GM18873 (cell line): ENCODE measurements around the gene WDR6.

Source experiments
- ATAC-seq: cut with Tn5 transposase; IDR thresholded peaks from one replicate; pipeline ENCODE4 v1.9.1; 2021; ENCODE audit warnings: mild to moderate bottlenecking, moderate library complexity, moderate number of reproducible peaks; ENCODE audit not compliant: unreplicated experiment, low FRiP score

WDR6 gene

DNA sequence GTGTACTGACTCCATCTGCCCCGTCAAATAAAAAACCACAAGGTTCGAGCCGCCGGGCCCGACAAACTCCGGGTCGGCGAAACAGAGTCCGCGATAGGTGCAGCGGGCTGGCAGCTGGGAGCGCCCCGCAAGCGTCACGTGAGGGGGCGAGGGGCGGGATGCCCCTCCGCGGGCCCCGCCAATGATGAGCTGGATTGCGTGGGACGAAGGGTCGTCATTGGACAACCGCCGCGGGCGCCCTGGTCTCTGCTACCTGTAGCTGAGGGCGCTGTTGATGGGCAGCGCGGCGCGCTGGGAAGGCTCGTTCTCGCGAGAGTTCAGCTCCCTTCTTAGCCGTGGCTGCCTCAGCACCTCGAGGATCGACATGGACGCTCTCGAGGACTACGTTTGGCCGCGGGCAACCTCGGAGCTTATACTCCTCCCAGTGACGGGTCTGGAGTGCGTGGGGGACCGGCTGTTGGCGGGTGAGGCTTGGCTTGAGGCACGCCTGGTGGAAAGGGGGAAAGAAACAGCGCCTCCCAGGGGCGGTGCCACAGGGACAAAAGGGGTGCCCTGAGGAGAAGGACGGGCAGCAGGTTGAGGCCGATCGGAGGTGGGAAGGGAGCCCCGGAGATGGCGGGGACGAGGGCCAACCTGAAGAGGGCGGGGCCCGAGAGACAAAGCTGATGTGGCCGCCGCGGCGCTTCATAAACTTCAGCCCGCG, at the start of gene WDR6:
TSS of gene WDR6 (plus strand) at position 324 of the 703 bp plus-strand sequence. CDS start at position 365, 41 bp downstream.
- peak; percentile 81 for ATAC-seq

- ATAC-seq: no peak
These were observed 46.3 kb upstream of the WDR6 start for GRCh38 chr3:48960841-48961413.

GRCh38 chr3:48962340-48962739, 44.9 kb upstream of the WDR6 start:
- ATAC-seq: no peak

DNA sequence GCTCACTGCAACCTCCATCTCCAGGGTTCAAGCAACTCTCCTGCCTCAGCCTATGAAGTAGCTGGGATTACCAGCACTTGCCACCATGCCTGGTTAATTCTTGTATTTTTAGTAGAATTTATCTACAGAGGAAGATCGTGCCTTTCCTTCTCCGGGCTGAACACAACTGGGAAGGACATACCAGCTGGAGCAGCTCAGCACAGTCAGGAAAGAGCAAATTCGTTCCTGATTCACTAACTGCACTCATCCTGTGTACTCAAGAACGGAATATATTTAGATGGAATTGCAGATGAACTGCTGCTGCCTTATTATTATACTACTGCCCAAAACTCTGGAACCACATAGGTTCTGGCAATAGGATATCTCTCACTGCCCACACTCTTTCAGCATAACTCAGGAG, 44.3 kb upstream of the WDR6 start:
- no peak for ATAC-seq

- ATAC-seq: no peak
These were observed 43.6 kb upstream of the WDR6 start for GRCh38 chr3:48963591-48963990.

GRCh38 chr3:48966367-48966766, 40.8 kb upstream of the WDR6 start:
- no peak for ATAC-seq

GRCh38 chr3:48966876-48967361, 40.3 kb upstream of the WDR6 start:
- no peak for ATAC-seq

DNA sequence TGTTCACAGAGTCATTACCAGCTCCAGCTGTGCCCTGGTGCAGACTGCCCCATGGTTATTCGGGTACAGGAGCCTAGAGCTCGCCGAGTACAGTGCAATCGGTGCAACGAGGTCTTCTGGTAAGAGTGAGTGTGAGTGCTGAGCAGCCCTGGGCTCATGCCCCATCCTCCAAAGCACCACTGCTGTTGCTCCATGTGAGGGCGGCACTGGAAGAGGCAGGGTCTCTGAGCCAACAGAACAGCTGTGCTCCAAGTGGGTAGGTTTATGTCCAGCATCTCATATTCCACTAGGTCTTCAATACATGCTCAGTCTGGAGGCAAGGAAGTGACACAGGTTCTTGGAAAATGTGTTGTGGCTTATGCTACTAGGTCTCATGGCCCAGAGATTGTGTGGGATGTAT, 36.6 kb upstream of the WDR6 start:
- ATAC-seq: no peak

DNA sequence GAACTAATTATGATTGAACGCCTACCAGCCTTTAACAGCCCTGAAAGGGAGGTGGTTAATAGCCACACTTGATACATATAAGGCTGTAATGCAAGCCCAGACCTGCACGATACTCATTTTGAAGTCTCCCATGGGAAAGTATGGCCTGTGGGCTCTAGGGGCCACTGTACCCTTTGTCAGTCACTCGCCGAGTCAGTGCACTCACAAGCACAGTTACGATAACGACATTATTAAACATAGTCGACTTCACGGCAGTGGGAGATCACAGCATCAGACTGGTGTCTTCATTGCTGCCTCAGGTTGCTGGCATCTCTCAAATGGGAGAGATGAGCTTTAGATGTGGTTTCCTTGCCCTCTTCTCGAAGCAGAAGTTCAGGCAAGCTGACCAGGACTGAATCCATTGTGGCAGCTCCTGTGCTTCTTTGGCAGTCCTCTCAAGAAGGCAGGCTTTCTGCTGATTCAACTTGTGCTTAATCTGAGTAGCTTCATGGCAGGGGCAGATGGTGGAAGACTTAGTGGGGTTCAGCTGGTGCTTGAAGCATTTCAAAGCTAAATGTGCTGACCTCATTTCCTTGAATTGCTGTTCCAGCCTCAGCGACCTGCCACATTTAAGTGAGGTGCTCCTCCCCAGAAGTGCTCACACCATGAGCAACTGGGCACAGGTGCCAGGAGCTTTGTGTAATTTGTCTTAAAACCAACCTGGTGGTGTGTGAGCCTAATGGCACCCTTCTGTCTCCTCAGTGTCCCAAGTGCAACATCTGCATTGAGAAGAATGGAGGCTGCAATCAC, 32.9 kb upstream of the WDR6 start:
- no peak for ATAC-seq

- ATAC-seq: no peak
These were observed 27.7 kb upstream of the WDR6 start for GRCh38 chr3:48979451-48979850.

DNA sequence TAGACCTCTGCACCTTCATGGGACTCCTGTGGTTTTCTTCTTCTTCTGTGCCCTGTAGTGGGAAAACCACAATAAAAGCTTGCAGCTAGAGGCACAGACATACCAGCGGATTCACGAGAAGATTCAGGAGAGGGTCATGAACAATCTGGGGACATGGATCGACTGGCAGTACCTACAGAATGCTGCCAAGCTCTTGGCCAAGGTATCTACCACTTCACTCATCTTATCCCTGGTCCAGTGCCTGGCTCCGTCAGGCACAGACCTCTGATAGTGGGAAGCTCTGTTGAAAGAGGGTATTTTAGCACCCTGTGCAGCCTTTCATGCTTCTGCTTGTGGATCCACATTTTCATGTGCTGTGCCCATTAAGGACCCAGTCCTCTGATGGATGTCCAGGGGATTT, 26.9 kb upstream of the WDR6 start:
- ATAC-seq: no peak

DNA sequence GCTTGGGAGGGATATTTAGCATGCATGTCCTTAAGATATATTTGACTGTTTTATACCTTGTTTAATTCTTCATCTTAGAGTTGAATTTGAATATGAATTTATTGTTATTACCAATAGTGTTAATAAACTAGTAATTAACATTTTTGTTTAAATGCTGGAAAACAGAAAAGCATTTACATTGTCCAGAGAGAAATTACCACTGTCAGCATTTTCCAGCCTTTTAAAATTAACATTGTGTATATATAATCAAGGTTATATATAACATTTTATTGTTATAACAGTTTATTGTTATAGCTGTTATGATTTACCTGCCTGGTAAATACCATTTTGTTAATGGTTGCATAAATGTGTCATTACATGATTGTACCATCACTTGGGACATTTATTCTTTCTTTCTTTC, 25.2 kb upstream of the WDR6 start:
- no peak for ATAC-seq

GRCh38 chr3:48982686-48983085, 24.5 kb upstream of the WDR6 start:
- ATAC-seq: no peak

- ATAC-seq: no peak
These were observed 24.1 kb upstream of the WDR6 start for GRCh38 chr3:48983096-48983495.

DNA sequence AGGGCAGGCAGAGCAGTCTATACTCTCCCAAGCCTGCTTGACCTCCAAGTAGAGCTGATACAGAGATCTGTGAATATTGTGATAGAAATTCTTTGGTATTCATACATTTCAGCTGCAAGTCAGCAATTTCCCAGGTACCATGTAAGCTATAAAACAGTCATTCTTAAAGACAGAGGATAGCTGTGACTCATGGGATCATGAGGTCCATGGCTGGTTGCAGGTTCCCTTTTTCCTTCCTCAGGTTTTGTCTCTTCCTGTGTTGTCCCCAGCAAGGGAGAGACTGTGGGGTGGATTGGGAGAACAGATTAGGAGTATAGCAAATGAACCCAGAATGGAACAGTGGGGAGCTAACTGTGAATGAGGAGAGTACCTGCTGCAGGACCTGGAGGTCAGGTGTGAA, 22.5 kb upstream of the WDR6 start:
- no peak for ATAC-seq

- ATAC-seq: no peak
These were observed 21.3 kb upstream of the WDR6 start for GRCh38 chr3:48985831-48986376.

GRCh38 chr3:48989126-48989795, 17.9 kb upstream of the WDR6 start:
- no peak for ATAC-seq

- ATAC-seq: peak; percentile 45
These were observed 17.2 kb upstream of the WDR6 start, which contains the start of gene P4HTM for GRCh38 chr3:48989796-48990635. Gene P4HTM, plus strand, starts transcription at chr3:48990241. Its CDS starts 16 bp downstream, at chr3:48990257.

DNA sequence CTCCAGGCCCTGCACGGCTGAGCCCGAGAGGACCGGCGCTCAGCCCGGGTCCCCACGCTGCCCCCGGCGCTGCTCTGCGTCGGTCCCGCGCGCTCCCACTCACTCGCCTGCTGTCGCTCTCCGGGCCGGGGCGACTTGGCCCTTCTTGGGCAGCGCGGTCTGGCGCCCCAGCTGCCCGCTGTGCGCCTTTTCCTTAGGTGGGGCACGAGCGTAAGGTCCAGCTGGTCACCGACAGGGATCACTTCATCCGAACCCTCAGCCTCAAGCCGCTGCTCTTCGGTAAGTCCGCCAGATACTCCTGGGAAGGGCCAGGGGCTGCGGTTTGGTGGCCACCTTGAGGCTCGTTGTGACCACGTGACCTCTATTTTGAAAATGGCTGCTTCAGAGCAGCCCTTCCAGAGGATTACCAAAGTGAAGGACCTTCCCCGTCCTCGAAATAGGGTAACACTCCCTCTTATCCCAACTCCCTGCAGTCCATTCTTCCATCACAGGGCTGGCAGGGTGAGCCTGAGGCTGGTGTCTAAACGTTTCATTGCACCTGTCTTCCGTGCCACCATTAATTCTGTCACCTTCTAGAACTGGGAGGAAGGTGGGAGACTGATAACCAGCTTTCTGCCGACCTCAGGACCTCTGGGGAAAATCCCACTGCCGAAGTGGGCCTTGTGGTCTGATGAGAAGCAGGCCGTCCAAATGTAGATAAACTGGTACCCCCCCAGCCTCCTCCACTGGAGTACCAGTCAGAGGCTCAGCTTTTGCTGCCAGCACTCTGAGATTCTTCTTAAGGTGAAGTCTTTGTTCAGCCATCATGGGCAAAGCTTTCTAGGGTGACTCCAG, 16.3 kb upstream of the WDR6 start:
- ATAC-seq: no peak
